ENCODE measurements around the gene SLC6A5.

GRCh38 chr11:20598492-20598891 lies 916 bp upstream of the SLC6A5 start:
- no peak for TF ChIP-seq CTCF (IDR thresholded peaks at IDR 0.05 in 2 of 3, conservative IDR thresholded peaks at IDR 0.05 in 1 of 3; ENCODE audit: borderline replicate concordance in 1 of 3, insufficient read depth in 1 of 3, low read depth in 2 of 3, low read length in 2 of 3)
- no peak for TF ChIP-seq ZBTB33 (IDR thresholded peaks at IDR 0.05; ENCODE audit: extremely low read depth, insufficient replicate concordance, low read length)
- TF ChIP-seq REST (IDR thresholded peaks at IDR 0.05; ENCODE audit: low read depth) = no peak

Measured in HCT116 (cell line).